ENCODE measurements around the gene ACAP2.
"Not testable (repeated sequence)": the region's sequence is repeated elsewhere in the genome, so short reads cannot be mapped to it uniquely, and the experiment has no call there.

ACAP2 gene

GRCh38 chr3:195405651-195406050 lies 37.2 kb downstream of the ACAP2 start:
- TF ChIP-seq, protein P1, sequence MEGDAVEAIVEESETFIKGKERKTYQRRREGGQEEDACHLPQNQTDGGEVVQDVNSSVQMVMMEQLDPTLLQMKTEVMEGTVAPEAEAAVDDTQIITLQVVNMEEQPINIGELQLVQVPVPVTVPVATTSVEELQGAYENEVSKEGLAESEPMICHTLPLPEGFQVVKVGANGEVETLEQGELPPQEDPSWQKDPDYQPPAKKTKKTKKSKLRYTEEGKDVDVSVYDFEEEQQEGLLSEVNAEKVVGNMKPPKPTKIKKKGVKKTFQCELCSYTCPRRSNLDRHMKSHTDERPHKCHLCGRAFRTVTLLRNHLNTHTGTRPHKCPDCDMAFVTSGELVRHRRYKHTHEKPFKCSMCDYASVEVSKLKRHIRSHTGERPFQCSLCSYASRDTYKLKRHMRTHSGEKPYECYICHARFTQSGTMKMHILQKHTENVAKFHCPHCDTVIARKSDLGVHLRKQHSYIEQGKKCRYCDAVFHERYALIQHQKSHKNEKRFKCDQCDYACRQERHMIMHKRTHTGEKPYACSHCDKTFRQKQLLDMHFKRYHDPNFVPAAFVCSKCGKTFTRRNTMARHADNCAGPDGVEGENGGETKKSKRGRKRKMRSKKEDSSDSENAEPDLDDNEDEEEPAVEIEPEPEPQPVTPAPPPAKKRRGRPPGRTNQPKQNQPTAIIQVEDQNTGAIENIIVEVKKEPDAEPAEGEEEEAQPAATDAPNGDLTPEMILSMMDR (conservative IDR thresholded peaks at IDR 0.05; ENCODE audit: low read depth, low read length) = no peak
- DNase-seq (ENCODE audit: low read depth) = no peak
- H3K4me3 ChIP-seq (ENCODE audit: low read depth, low read length) = no peak overlapping the region

- DNase-seq (ENCODE audit: low read depth) = peak; percentile 52
- no peak overlapping the region for H3K4me3 ChIP-seq (ENCODE audit: low read depth, low read length)
- TF ChIP-seq, protein P1 (conservative IDR thresholded peaks at IDR 0.05; ENCODE audit: low read depth, low read length) = no peak
Measured at GRCh38 chr3:195403841-195404408, 38.9 kb downstream of the ACAP2 start.

DNA sequence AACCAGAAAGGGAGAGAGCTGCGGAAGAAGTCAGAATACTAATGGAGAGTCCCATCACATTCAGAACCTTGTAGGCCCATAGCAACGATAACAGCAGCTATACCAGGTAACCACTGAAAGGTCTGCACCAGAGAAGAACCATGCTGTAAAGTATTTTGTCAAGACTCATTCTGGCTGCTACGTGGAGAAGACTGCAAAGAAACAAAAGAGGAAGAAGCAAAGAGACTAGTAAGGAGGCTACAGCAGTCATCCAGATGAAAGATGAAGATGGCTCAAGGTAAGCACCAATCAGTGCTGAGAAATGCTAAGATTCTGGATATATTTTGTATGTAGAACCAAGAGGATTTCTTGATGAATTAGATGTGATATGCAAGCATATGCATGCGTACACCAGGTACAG lies 39.6 kb downstream of the ACAP2 start:
- no peak overlapping the region for H3K4me3 ChIP-seq (ENCODE audit: low read depth, low read length)
- TF ChIP-seq, protein P1 (conservative IDR thresholded peaks at IDR 0.05; ENCODE audit: low read depth, low read length) = no peak
- no peak for DNase-seq (ENCODE audit: low read depth)

GRCh38 chr3:195401943-195402342 lies 40.9 kb downstream of the ACAP2 start:
- peak; percentile 9 for DNase-seq (ENCODE audit: low read depth)
- TF ChIP-seq, protein P1 (conservative IDR thresholded peaks at IDR 0.05; ENCODE audit: low read depth, low read length) = no peak
- H3K4me3 ChIP-seq (ENCODE audit: low read depth, low read length) = no peak overlapping the region

- DNase-seq (ENCODE audit: low read depth) = not testable (repeated sequence)
Measured at GRCh38 chr3:195398460-195398859, 44.4 kb downstream of the ACAP2 start.

DNA sequence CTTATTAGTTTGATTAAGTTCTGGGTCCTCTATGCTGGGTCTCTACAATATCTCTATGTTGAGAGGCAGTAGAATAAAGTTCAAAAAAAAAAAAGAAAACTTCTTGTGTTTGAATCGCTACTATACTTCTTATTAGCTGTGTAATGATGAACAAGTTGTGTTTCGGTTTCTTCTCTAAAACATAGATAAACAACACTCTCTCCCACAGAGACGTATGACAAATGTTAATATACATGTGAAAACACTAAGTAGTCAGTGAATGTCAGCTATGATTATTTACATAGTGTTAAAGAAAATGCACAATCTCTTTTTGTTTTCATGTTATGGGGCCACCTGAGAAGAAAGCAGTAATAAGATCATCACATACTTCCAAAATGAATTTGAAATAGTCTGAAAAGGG lies 45.3 kb downstream of the ACAP2 start:
- TF ChIP-seq, protein P1 (conservative IDR thresholded peaks at IDR 0.05; ENCODE audit: low read depth, low read length) = no peak
- H3K4me3 ChIP-seq (ENCODE audit: low read depth, low read length) = no peak overlapping the region
- peak; percentile 19 for DNase-seq (ENCODE audit: low read depth)

More at GRCh38 chr3:195398460-195398859, 44.4 kb downstream of the ACAP2 start:
- H3K4me3 ChIP-seq (ENCODE audit: low read depth, low read length) = not testable (repeated sequence)

GRCh38 chr3:195395208-195395816 lies 47.5 kb downstream of the ACAP2 start:
- no peak for DNase-seq (ENCODE audit: low read depth)
- H3K4me3 ChIP-seq (ENCODE audit: low read depth, low read length) = no peak overlapping the region
- TF ChIP-seq, protein P1 (conservative IDR thresholded peaks at IDR 0.05; ENCODE audit: low read depth, low read length) = no peak

Measured in choroid plexus epithelial cell (primary cell).